Muscle layer of colon (tissue), 2 donors: ENCODE data around the gene PRPF40B.

ENCODE experiments used
- H3K27ac ChIP-seq: one replicate; pipeline ENCODE4 v1.7.0; 2013; ENCODE audit warnings: low read depth, mild to moderate bottlenecking, low read length, moderate library complexity
- H3K27me3 ChIP-seq, 2 donors: one replicate each; pipeline ENCODE4 v1.7.0; 2013; ENCODE audit warnings: low read length in 2 of 2, mild to moderate bottlenecking in 2 of 2; ENCODE audit not compliant: insufficient read depth in 2 of 2, control insufficient read depth in 1 of 2
- H3K36me3 ChIP-seq: one replicate; pipeline ENCODE4 v1.7.0; 2013; ENCODE audit warnings: mild to moderate bottlenecking, low read length; ENCODE audit not compliant: insufficient read depth
- H3K4me1 ChIP-seq: one replicate; pipeline ENCODE4 v1.7.0; 2013; ENCODE audit warnings: mild to moderate bottlenecking, low read length; ENCODE audit not compliant: insufficient read depth
- H3K4me3 ChIP-seq, 2 donors: one replicate each; pipeline ENCODE4 v1.7.0; 2013; ENCODE audit warnings: low read length in 2 of 2, low read depth in 1 of 2, mild to moderate bottlenecking in 1 of 2, moderate library complexity in 1 of 2
- H3K9ac ChIP-seq: one replicate; pipeline ENCODE4 v1.7.0; 2013; ENCODE audit warnings: low read length
- H3K9me3 ChIP-seq: one replicate; pipeline ENCODE4 v1.7.0; 2013; ENCODE audit warnings: mild to moderate bottlenecking, low read length
- donor health status: abdominal sarcoma.
- donor health status: Adenocarcinoma of cecum.

Gene PRPF40B

GRCh38 chr12:49649892-49650291 lies 26.5 kb downstream of the PRPF40B start:
- no peak overlapping the region for H3K9ac ChIP-seq
- no peak overlapping the region for H3K27ac ChIP-seq
- H3K4me3 ChIP-seq = no peak overlapping the region
- no peaks in the 10 kb centered on the region for H3K9me3 ChIP-seq
- H3K4me1 ChIP-seq = peaks cover under 1% of the 10 kb centered on the region
- H3K27me3 ChIP-seq = no peaks in the 10 kb centered on the region
- H3K36me3 ChIP-seq = peaks cover 69% of the 10 kb centered on the region

- H3K9me3 ChIP-seq = no peaks in the 10 kb centered on the region
- no peaks in the 10 kb centered on the region for H3K27me3 ChIP-seq
- H3K27ac ChIP-seq = no peak overlapping the region
- H3K4me3 ChIP-seq = no peak overlapping the region
- H3K36me3 ChIP-seq = peaks cover 61% of the 10 kb centered on the region
- no peak overlapping the region for H3K9ac ChIP-seq
- no peaks in the 10 kb centered on the region for H3K4me1 ChIP-seq
Measured at GRCh38 chr12:49651855-49652254, 28.5 kb downstream of the PRPF40B start.

- H3K27ac ChIP-seq = no peak overlapping the region
- H3K4me3 ChIP-seq = no peak overlapping the region
- no peak overlapping the region for H3K9ac ChIP-seq
- H3K36me3 ChIP-seq = peaks cover 61% of the 10 kb centered on the region
- no peaks in the 10 kb centered on the region for H3K27me3 ChIP-seq
- no peaks in the 10 kb centered on the region for H3K4me1 ChIP-seq
- H3K9me3 ChIP-seq = no peaks in the 10 kb centered on the region
Measured at GRCh38 chr12:49652921-49653520, 29.7 kb downstream of the PRPF40B start.

DNA sequence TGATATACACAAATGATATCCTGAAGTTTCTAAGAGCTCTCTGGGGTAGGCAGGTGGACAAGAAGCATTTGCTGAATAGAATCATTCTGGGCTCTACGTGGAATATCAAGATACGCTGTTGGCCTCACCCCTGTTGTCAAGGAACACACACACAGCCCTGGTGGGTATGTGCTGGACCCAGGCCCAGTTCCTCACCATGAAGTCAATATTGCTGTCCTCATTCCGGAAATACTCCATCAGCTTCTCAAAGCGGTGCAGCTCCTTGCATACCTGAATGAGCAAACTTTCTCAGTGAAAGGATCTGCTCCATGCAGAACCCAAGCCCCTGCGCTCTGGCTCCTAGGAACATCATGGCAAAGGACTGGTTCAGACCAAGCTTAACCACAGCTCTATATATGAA lies 31.4 kb downstream of the PRPF40B start:
- Histone ChIP-seq H3K27ac (no peak overlapping the region), H3K4me1 (no peaks in the 10 kb centered on the region), H3K9me3 (no peaks in the 10 kb centered on the region), H3K36me3 (peaks cover 44% of the 10 kb centered on the region), H3K27me3 (no peaks in the 10 kb centered on the region), H3K9ac (no peak overlapping the region), H3K4me3 (no peak overlapping the region)

DNA sequence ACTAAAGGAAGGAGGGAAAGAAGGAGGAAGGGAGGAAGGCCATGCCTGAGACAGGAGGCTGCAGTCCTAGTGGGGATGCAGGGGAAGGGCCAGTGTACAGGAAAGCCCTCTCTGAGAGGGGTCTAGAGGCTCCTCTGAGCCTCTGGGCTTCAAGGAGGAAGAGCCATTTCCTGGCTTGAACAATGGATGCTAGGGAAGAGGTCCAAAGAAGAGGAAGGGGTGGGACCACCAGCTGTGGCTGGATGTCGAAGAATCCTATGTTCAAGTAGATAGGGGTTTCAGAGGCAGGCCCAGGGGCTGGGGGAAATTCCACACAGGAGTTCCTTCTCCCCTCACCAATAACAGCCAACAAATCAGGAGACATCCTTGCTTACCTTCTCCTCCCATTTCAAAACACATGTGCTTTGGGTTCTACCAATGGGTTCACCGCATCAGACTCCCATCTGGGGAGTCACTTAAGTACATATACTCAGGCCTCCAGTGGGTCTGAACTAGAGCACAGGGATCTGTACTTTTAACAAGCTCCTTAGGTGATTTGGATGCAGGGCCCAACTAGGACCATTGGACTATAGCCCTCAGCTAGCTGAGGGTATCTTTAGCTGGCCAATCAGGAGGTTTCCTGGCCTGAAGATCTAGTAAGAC lies 32.4 kb downstream of the PRPF40B start:
- Histone ChIP-seq H3K9me3 (no peaks in the 10 kb centered on the region), H3K27ac (no peak overlapping the region), H3K4me3 (no peak overlapping the region), H3K27me3 (no peaks in the 10 kb centered on the region), H3K36me3 (peaks cover 37% of the 10 kb centered on the region), H3K9ac (no peak overlapping the region), H3K4me1 (no peaks in the 10 kb centered on the region)

GRCh38 chr12:49658276-49658675 lies 34.9 kb downstream of the PRPF40B start:
- H3K36me3 ChIP-seq = peaks cover 21% of the 10 kb centered on the region
- no peak overlapping the region for H3K9ac ChIP-seq
- no peaks in the 10 kb centered on the region for H3K27me3 ChIP-seq
- no peaks in the 10 kb centered on the region for H3K9me3 ChIP-seq
- H3K27ac ChIP-seq = no peak overlapping the region
- peaks cover 12% of the 10 kb centered on the region for H3K4me1 ChIP-seq
- no peak overlapping the region for H3K4me3 ChIP-seq

DNA sequence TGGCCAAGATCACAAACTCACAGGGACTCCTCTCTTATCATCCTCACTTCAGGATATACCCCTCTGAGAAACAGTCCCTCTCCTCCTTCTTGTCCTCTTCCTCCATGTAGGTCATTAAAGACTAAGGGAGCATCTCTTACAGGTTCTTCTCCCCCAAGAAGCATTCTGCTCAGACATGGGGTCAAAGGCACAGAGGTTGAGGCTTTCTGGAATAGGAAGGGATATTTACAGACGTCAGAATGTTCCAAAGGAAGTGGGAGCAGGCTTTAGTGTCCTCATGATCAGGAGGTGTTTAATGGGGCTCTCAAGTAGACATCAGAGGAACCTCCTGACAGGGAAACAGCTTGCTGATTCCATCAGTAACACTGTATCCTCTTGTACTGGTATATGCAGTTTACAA lies 36.4 kb downstream of the PRPF40B start:
- Histone ChIP-seq H3K4me3 (no peak overlapping the region), H3K9ac (no peak overlapping the region), H3K36me3 (peaks cover 12% of the 10 kb centered on the region), H3K27ac (no peak overlapping the region), H3K4me1 (peaks cover 17% of the 10 kb centered on the region), H3K27me3 (no peaks in the 10 kb centered on the region), H3K9me3 (no peaks in the 10 kb centered on the region)

- Histone ChIP-seq H3K36me3 (peaks cover 12% of the 10 kb centered on the region), H3K27ac (no peak overlapping the region), H3K9ac (no peak overlapping the region), H3K4me3 (no peak overlapping the region), H3K4me1 (peaks cover 17% of the 10 kb centered on the region), H3K9me3 (no peaks in the 10 kb centered on the region), H3K27me3 (no peaks in the 10 kb centered on the region)
Measured at GRCh38 chr12:49661191-49661590, 37.8 kb downstream of the PRPF40B start.

DNA sequence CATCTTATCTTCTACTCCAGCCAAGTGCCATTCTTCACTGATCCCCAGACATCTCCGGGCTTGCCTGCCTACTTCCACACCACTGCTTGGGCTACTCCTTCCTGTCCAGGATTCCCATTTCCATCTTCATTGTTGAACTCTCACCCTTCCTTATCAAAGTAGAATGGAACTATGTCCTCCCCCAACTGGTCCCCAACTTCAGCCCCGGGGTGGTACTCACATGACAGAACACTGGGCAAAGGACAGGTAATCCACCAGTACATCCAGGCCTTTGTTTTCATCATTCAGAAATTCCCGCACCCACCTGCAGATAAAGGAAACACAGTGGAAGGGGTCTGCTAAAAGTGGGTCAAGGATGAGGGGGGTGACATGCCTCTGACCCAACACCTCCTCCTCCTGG lies 38.4 kb downstream of the PRPF40B start:
- no peak overlapping the region for H3K9ac ChIP-seq
- no peak overlapping the region for H3K4me3 ChIP-seq
- no peaks in the 10 kb centered on the region for H3K27me3 ChIP-seq
- H3K36me3 ChIP-seq = peaks cover 6% of the 10 kb centered on the region
- H3K4me1 ChIP-seq = peaks cover 17% of the 10 kb centered on the region
- H3K27ac ChIP-seq = no peak overlapping the region
- H3K9me3 ChIP-seq = no peaks in the 10 kb centered on the region

GRCh38 chr12:49662998-49663843 lies 39.9 kb downstream of the PRPF40B start:
- Histone ChIP-seq H3K27ac (no peak overlapping the region), H3K9me3 (no peaks in the 10 kb centered on the region), H3K36me3 (peaks cover 3% of the 10 kb centered on the region), H3K9ac (no peak overlapping the region), H3K4me3 (no peak overlapping the region), H3K4me1 (peaks cover 17% of the 10 kb centered on the region), H3K27me3 (no peaks in the 10 kb centered on the region)

DNA sequence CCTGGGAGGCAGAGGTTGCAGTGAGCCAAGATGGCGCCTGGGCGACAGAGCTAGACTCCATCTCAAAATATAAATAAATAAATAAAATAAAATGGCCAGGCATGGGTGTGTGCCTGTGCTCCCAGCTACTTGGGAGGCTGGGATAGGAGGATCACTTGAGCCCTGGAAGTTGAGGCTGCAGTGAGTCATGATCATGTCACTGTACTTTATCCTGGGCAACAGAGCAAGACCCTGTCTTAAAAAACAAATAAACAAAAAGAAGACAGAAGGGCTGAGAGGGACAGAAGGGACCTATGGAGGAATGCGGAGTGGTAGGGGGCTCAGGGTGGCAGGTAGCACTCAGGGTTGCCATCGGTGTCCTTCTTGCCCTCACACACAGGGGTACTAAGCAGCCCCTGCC lies 40.8 kb downstream of the PRPF40B start:
- Histone ChIP-seq H3K9ac (no peak overlapping the region), H3K27me3 (no peaks in the 10 kb centered on the region), H3K36me3 (peaks cover 3% of the 10 kb centered on the region), H3K4me3 (no peak overlapping the region), H3K27ac (no peak overlapping the region), H3K4me1 (peaks cover 17% of the 10 kb centered on the region), H3K9me3 (no peaks in the 10 kb centered on the region)
